HEK293T (cell line): ENCODE data around the gene NIN.

Experiments
- CTCF ChIA-PET: fragments of 350-600 bp; formaldehyde crosslinking; extraction: SDS; loops from one replicate; lab custom pipeline; 2021; ENCODE audit warnings: antibody characterized with exemption, inconsistent platforms; lab: Yijun Ruan, JAX
- POLR2A ChIA-PET: fragments of 350-600 bp; formaldehyde crosslinking; extraction: SDS; loops from one replicate; lab custom pipeline; 2020; ENCODE audit warnings: antibody characterized with exemption, inconsistent platforms; lab: Yijun Ruan, JAX
- DNase-seq: peaks from one replicate; pipeline ENCODE4 v3.0.0; 2012; ENCODE audit warnings: mixed read lengths; ENCODE audit errors: extremely low spot score
- ARNT ChIP-seq: fragments of 450-650 bp; IDR thresholded peaks from 2 replicates; pipeline ENCODE4 v1.6.1; 2017; ENCODE audit warnings: mild to moderate bottlenecking
- BHLHE40 ChIP-seq: fragments of 450-650 bp; IDR thresholded peaks from 2 replicates; pipeline ENCODE4 v1.6.1; 2016; ENCODE audit warnings: mild to moderate bottlenecking, moderate library complexity, borderline replicate concordance
- CTBP1 ChIP-seq: fragments of 450-650 bp; IDR thresholded peaks from 2 replicates; pipeline ENCODE4 v1.6.1; 2016; ENCODE audit warnings: borderline replicate concordance
- ELF4 ChIP-seq: fragments of 450-650 bp; IDR thresholded peaks from 2 replicates; pipeline ENCODE4 v1.6.1; 2017; ENCODE audit warnings: antibody characterized with exemption
- FOXA1 ChIP-seq: fragments of 450-650 bp; IDR thresholded peaks from 2 replicates; pipeline ENCODE4 v1.6.1; 2016; ENCODE audit warnings: mild to moderate bottlenecking
- FOXK2 ChIP-seq: fragments of 450-650 bp; IDR thresholded peaks from 2 replicates; pipeline ENCODE4 v1.6.1; 2016; ENCODE audit warnings: mild to moderate bottlenecking
- FOXM1 ChIP-seq: fragments of 450-650 bp; IDR thresholded peaks from 2 replicates; pipeline ENCODE4 v1.6.1; 2017; ENCODE audit warnings: mild to moderate bottlenecking, borderline replicate concordance
- HDGF ChIP-seq: fragments of 450-650 bp; IDR thresholded peaks from 2 replicates; pipeline ENCODE4 v1.6.1; 2017; ENCODE audit warnings: antibody characterized with exemption, borderline replicate concordance
- L3MBTL2 ChIP-seq: fragments of 450-650 bp; conservative IDR thresholded peaks from 2 replicates; pipeline ENCODE4 v1.6.1; 2016; ENCODE audit warnings: mild to moderate bottlenecking
- LEF1 ChIP-seq: fragments of 450-650 bp; IDR thresholded peaks from 2 replicates; pipeline ENCODE4 v1.6.1; 2017; ENCODE audit warnings: mild to moderate bottlenecking, borderline replicate concordance
- NFRKB ChIP-seq: fragments of 450-650 bp; IDR thresholded peaks from 2 replicates; pipeline ENCODE4 v1.6.1; 2016; ENCODE audit warnings: mild to moderate bottlenecking, moderate library complexity
- SP1 ChIP-seq: fragments of 450-650 bp; IDR thresholded peaks from 2 replicates; pipeline ENCODE4 v1.6.1; 2017
- SUZ12 ChIP-seq: fragments of 450-650 bp; IDR thresholded peaks from 2 replicates; pipeline ENCODE4 v1.6.1; 2016; ENCODE audit warnings: mild to moderate bottlenecking
- TARDBP ChIP-seq: fragments of 450-650 bp; IDR thresholded peaks from 2 replicates; pipeline ENCODE4 v1.6.1; 2016
- ZNF384 ChIP-seq: fragments of 450-650 bp; IDR thresholded peaks from 2 replicates; pipeline ENCODE4 v1.6.1; 2016
- TF ChIP-seq, protein P1 (sequence below): fragments of 450-650 bp; IDR thresholded peaks from 2 replicates; pipeline ENCODE4 v1.6.1; 2016

NIN gene

GRCh38 chr14:50741567-50741966, 89.4 kb downstream of the NIN start:
- TF ChIP-seq BHLHE40 (no peak), ELF4 (no peak), SP1 (no peak)
- ChIA-PET CTCF (interaction anchor here (0.6 kb wide), 1 partner anchor 32 kb away, joined by 3 read pairs; no protein-coding TSS in a partner anchor), POLR2A (no interaction called here)
- DNase-seq = no peak

DNA sequence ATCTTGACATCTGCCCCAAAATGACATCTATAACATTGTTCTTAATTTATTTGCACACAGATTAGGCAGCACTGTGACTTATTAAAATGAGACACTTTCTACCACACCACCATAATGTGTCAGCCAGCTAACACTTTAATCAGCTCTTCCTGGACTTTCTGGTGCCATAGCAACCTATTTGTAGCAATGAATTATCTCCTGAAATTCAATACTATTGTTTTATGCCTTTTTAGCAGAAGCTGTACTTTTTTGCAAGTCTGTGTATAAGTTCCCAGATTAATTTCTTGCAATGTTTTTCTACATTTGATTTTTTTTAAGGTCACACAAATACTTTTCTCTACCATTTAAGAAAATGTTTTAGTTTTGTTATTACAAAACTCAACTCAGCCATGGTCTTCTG, 90.1 kb downstream of the NIN start:
- no peak for DNase-seq
- TF ChIP-seq FOXA1 = no peak
- no peak for TF ChIP-seq SP1
- TF ChIP-seq LEF1 = no peak
- TF ChIP-seq, protein P1, sequence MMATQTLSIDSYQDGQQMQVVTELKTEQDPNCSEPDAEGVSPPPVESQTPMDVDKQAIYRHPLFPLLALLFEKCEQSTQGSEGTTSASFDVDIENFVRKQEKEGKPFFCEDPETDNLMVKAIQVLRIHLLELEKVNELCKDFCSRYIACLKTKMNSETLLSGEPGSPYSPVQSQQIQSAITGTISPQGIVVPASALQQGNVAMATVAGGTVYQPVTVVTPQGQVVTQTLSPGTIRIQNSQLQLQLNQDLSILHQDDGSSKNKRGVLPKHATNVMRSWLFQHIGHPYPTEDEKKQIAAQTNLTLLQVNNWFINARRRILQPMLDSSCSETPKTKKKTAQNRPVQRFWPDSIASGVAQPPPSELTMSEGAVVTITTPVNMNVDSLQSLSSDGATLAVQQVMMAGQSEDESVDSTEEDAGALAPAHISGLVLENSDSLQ = peak; percentile 23; the same call in 1 of the 2 replicates
- ChIA-PET POLR2A (no interaction called here), CTCF (no interaction called here)

- CTCF ChIA-PET = no interaction called here
- POLR2A ChIA-PET = no interaction called here
- TF ChIP-seq CTBP1 (no peak), FOXA1 (no peak), FOXK2 (no peak), HDGF (no peak), SUZ12 (no peak), FOXM1 (no peak), BHLHE40 (no peak), ELF4 (no peak)
- DNase-seq = no peak
Measured at GRCh38 chr14:50739186-50739585, 91.8 kb downstream of the NIN start.

DNA sequence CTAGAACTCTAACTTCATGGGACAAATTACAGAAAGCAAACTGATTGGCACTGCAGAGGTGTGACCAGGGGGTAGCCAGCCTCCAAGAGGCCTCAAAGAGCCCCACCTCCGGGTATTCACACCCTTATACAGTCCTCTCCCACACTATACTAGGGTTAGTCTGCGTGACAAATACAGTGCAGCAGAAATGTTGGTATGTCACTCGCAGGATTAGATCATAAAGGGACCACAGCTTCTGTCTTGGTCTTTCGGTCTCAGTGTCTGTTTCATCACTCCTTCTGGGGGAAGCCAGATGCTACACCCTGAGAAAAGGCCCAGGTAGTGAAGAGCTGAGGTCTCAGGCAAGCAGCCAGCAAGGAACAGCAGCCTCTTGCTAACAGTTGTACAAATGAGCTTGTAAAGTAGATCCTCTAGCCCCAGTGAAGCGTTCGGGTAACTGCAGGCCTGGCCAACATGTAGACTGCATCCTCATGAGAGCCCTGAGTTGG, 94.0 kb downstream of the NIN start:
- TF ChIP-seq BHLHE40 (no peak), ZNF384 (no peak), FOXA1 (no peak), NFRKB (no peak), L3MBTL2 (no peak), SUZ12 (no peak), FOXM1 (no peak), CTBP1 (no peak), FOXK2 (no peak), HDGF (no peak), LEF1 (no peak), SP1 (no peak), TARDBP (no peak), ARNT (no peak), ELF4 (no peak)
- TF ChIP-seq, protein P1 = no peak
- CTCF ChIA-PET = interaction anchor here (1.2 kb wide), 1 partner anchor 22 kb away, joined by 4 read pairs; no protein-coding TSS in a partner anchor
- POLR2A ChIA-PET = no interaction called here
- DNase-seq = no peak

DNA sequence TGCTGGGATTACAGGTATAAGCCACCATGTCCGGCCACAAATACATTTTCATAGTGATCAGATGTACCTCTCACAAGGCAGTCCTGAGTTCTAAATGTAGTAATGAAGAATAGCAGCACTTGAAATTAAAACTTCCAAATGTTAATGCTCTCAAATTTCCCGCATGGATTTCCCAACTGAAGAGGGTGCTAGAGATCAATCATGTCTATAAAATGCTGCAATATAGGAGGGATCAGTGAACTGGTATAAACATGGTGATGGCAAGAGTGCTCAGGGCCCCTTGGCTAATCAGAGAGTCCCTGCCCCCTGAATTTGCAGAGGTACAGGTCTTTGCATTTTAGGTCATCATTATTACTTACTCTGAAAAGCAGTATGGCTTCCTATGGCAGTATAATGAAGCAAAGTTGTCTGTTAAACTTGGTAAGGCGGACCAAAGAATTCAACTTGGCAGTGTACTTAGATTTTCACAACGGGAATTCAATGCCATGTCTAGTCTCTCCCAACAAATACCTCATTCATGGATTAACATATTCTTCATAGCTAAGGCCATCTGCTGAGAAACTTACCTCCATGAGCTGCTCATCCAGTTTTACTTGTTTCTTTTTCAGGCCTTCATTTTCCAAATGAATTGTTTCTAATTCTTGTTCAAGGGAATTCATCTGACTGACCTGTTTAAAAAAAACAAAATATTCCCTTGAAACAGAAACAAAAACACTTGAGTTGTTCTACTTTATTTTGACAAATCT, 95.8 kb downstream of the NIN start:
- TF ChIP-seq FOXK2 = no peak
- no peak for TF ChIP-seq TARDBP
- no peak for TF ChIP-seq LEF1
- TF ChIP-seq SUZ12 = no peak
- CTCF ChIA-PET = interaction anchor here (0.7 kb wide), 2 partner anchors 22 to 580 kb away, joined by 3 read pairs; no protein-coding TSS in a partner anchor
- POLR2A ChIA-PET = no interaction called here
- DNase-seq = no peak

DNA sequence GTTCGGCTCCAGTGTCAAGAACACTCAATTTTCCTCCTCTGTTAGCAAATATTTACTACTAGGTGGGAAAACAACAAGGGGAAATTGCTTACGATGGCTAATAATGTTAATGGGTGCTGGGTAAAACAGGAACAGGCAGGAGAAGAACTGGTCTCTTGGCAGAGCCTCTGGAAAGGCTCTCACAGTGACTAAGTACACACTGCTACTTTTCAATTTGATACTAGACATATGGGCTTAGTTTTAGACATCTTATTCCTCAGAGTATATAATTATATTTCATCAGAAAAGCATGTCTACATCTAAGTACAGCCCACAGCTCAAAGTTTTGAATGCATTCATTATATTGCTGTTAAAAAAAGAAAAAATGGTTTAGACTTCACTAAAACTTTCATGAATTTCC, 97.5 kb downstream of the NIN start:
- CTCF ChIA-PET = no interaction called here
- no peak for DNase-seq
- TF ChIP-seq NFRKB (no peak), BHLHE40 (no peak), ELF4 (no peak), SP1 (no peak)
- TF ChIP-seq, protein P1 = no peak
- POLR2A ChIA-PET = no interaction called here

DNA sequence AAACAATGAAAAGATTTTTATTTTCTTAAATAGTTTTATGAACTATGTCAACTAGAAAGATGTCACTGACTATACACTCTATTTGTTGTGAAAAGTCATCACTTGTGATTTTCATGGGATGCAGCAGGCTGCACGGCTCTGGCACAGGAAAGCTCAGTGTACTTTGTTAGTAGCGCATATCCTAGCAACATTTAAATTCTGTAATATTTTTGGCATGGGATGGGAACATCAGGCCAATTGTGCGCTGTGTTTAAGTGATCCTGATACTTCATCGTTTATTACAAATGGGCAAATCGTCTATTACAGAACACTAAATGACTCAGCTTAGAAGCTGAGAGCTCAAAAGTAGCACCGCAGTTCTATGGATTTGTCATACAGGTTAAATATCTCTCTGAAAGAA, 102.1 kb downstream of the NIN start:
- ChIA-PET CTCF (no interaction called here), POLR2A (no interaction called here)
- no peak for DNase-seq
- TF ChIP-seq HDGF (no peak), SUZ12 (no peak), FOXK2 (no peak), BHLHE40 (no peak), CTBP1 (no peak), L3MBTL2 (no peak), LEF1 (no peak), ELF4 (no peak), FOXM1 (no peak)
- TF ChIP-seq, protein P1 = no peak
